CD8-positive, alpha-beta memory T cell (primary cell): ENCODE measurements around the gene CRYM. TPM values are rescaled to one million over a fixed set of nuclear protein-coding genes. Genes with fewer than 3 reads are reported as not detected.

Experiments used
- CTCF ChIA-PET: fragments of 350-600 bp; sonication (Branson Sonifier 250); formaldehyde crosslinking; loops from one replicate; lab custom pipeline; 2021; ENCODE audit warnings: antibody characterized with exemption; lab: Charles Lee
- POLR2A ChIA-PET: fragments of 350-600 bp; sonication (Branson Sonifier 250); formaldehyde crosslinking; loops from one replicate; lab custom pipeline; 2021; ENCODE audit warnings: antibody characterized with exemption; lab: Charles Lee
- DNase-seq, 5 donors: peaks; one replicate each; pipeline versions ENCODE4 v3.0.0 to v3.0.0-alpha.2; 2020 to 2022; ENCODE audit warnings: mixed read lengths in 1 of 5
- H3K27ac ChIP-seq: one replicate; pipeline ENCODE4 v1.7.0; 2013; ENCODE audit warnings: low read depth, mild to moderate bottlenecking, low read length, moderate library complexity
- H3K27me3 ChIP-seq: 2 replicates; pipeline ENCODE4 v1.7.0; 2013; ENCODE audit warnings: low read length, mild to moderate bottlenecking; ENCODE audit not compliant: insufficient read depth, poor library complexity, severe bottlenecking
- H3K36me3 ChIP-seq: 2 replicates; pipeline ENCODE4 v1.7.0; 2013; ENCODE audit warnings: mild to moderate bottlenecking, low read length, moderate library complexity; ENCODE audit not compliant: insufficient read depth
- H3K4me1 ChIP-seq: 2 replicates; pipeline ENCODE4 v1.7.0; 2013; ENCODE audit warnings: mild to moderate bottlenecking, low read length, moderate library complexity; ENCODE audit not compliant: insufficient read depth
- H3K4me3 ChIP-seq: 2 replicates; pipeline ENCODE4 v1.7.0; 2013; ENCODE audit warnings: mild to moderate bottlenecking, low read length
- H3K9me3 ChIP-seq: 2 replicates; pipeline ENCODE4 v1.7.0; 2013; ENCODE audit warnings: mild to moderate bottlenecking, low read length
- H3K27ac Mint-ChIP-seq, 8 donors: one replicate each; pipeline ENCODE4 v1.8.0; 2020 to 2021; ENCODE audit warnings: mixed read lengths in 8 of 8, mild to moderate bottlenecking in 6 of 8, inconsistent platforms in 3 of 8, moderate library complexity in 3 of 8
- H3K27me3 Mint-ChIP-seq, 2 donors: one replicate each; pipeline ENCODE4 v1.8.0; 2020 to 2021; ENCODE audit warnings: mixed read lengths in 2 of 2, mild to moderate bottlenecking in 1 of 2, moderate library complexity in 1 of 2
- H3K36me3 Mint-ChIP-seq, 3 donors: one replicate each; pipeline ENCODE4 v1.8.0; 2020 to 2021; ENCODE audit warnings: mixed read lengths in 3 of 3, inconsistent platforms in 1 of 3, mild to moderate bottlenecking in 1 of 3
- H3K4me1 Mint-ChIP-seq, 3 donors: one replicate each; pipeline ENCODE4 v1.8.0; 2020 to 2021; ENCODE audit warnings: mixed read lengths in 3 of 3, inconsistent platforms in 1 of 3, mild to moderate bottlenecking in 1 of 3
- H3K4me3 Mint-ChIP-seq, 7 donors: one replicate each; pipeline ENCODE4 v1.8.0; 2020 to 2021; ENCODE audit warnings: mixed read lengths in 7 of 7, mild to moderate bottlenecking in 6 of 7, moderate library complexity in 4 of 7, inconsistent platforms in 2 of 7
- H3K9me3 Mint-ChIP-seq, 5 donors: one replicate each; pipeline ENCODE4 v1.8.0; 2020 to 2022; ENCODE audit warnings: mixed read lengths in 5 of 5, mild to moderate bottlenecking in 3 of 5, moderate library complexity in 2 of 5, inconsistent platforms in 1 of 5
- polyA plus RNA-seq: library from polyadenylated mRNA; unstranded; fragments of 300-500 nt; fragmentation: Illumina TruSeq; gene quantifications from one replicate; pipeline ENCODE4 v1.2.3, GENCODE V29; 2021
- total RNA-seq, 2 experiments: library from RNA; stranded (reverse); gene quantifications; one replicate each; pipeline ENCODE4 v1.2.3, GENCODE V29; 2021

Gene CRYM
- total and polyA plus RNA-seq, 3 experiments from 2014 or later: not detected

- no peak for DNase-seq
- H3K27ac ChIP-seq: no peak overlapping the region
- H3K36me3 ChIP-seq: no peaks in the 10 kb centered on the region
- Mint-ChIP-seq H3K4me1 (no peaks in the 10 kb centered on the region), H3K9me3 (no peaks in the 10 kb centered on the region), H3K4me3 (no peak overlapping the region), H3K27ac (peak overlapping the region in 1 of 8 donors; percentile 21), H3K36me3 (no peaks in the 10 kb centered on the region), H3K27me3 (peaks cover 14 to 55% of the 10 kb centered on the region in 2 donors)
- H3K4me3 ChIP-seq: no peak overlapping the region
- CTCF ChIA-PET: no interaction called here
- H3K27me3 ChIP-seq: no peaks in the 10 kb centered on the region
- POLR2A ChIA-PET: no interaction called here
- H3K9me3 ChIP-seq: no peaks in the 10 kb centered on the region
- H3K4me1 ChIP-seq: no peaks in the 10 kb centered on the region
These were observed 49.7 kb downstream of the CRYM start for GRCh38 chr16:21228361-21228872.

DNA sequence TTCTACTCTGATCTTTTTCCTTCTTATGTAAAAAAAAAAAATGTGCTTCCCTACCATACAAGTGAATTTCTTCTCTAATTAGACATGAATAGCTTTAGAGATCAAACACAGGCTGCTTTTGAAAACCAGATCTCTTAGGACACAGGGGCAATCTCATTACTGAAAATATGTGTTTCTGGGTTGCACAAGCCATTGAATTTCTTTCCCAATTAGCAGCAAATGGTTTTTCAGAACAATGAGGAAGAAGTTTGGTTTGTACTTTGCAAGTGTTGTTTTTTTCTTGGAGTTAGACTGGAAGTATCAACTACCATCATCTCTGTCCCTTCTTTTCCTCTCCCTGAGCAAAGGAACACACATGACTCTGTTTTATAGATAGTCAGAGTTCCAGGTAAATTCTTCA, 50.2 kb downstream of the CRYM start:
- ChIA-PET CTCF (no interaction called here), POLR2A (no interaction called here)
- no peak overlapping the region for H3K4me3 ChIP-seq
- Mint-ChIP-seq H3K4me1 (no peaks in the 10 kb centered on the region), H3K9me3 (no peaks in the 10 kb centered on the region), H3K27me3 (peaks cover 14 to 55% of the 10 kb centered on the region in 2 donors), H3K4me3 (no peak overlapping the region), H3K27ac (no peak overlapping the region), H3K36me3 (no peaks in the 10 kb centered on the region)
- H3K4me1 ChIP-seq: no peaks in the 10 kb centered on the region
- H3K36me3 ChIP-seq: no peaks in the 10 kb centered on the region
- H3K27ac ChIP-seq: no peak overlapping the region
- H3K27me3 ChIP-seq: no peaks in the 10 kb centered on the region
- DNase-seq: no peak
- H3K9me3 ChIP-seq: no peaks in the 10 kb centered on the region

- Histone ChIP-seq H3K36me3 (no peaks in the 10 kb centered on the region), H3K27me3 (no peaks in the 10 kb centered on the region), H3K27ac (no peak overlapping the region), H3K4me3 (no peak overlapping the region), H3K4me1 (no peaks in the 10 kb centered on the region), H3K9me3 (no peaks in the 10 kb centered on the region)
- Mint-ChIP-seq H3K9me3 (no peaks in the 10 kb centered on the region), H3K4me1 (no peaks in the 10 kb centered on the region), H3K4me3 (no peak overlapping the region), H3K36me3 (no peaks in the 10 kb centered on the region), H3K27ac (no peak overlapping the region), H3K27me3 (peaks cover 14 to 54% of the 10 kb centered on the region in 2 donors)
- ChIA-PET POLR2A (interaction anchor here (0.6 kb wide), 1 partner anchor 89 kb away, joined by 3 read pairs; no protein-coding TSS in a partner anchor), CTCF (no interaction called here)
- no peak for DNase-seq
These were observed 51.3 kb downstream of the CRYM start for GRCh38 chr16:21226749-21227148.

DNA sequence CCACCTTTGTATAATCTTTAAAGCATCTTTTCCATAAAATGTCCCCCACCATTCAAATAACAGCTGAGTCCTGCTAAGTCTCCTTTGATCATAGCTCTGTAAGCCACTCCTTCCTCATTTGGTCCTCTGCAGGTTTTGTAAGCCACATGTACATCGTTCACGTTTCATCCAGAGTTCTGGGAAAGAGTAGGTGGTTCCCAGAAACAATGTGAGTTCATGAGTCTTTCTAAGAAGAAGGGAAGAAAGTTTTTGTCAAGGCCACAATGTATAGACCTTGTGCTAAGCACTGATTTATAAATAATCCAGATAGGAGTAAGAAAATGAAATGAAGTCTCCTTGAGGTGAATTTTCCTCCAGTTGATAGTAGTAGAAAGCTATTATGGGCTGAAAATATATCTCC, 53.3 kb downstream of the CRYM start:
- peaks cover 0 to 4% (median 0%) of the 10 kb centered on the region in 5 donors for H3K9me3 Mint-ChIP-seq
- H3K36me3 Mint-ChIP-seq: no peaks in the 10 kb centered on the region
- POLR2A ChIA-PET: no interaction called here
- Histone ChIP-seq H3K27me3 (no peaks in the 10 kb centered on the region), H3K36me3 (no peaks in the 10 kb centered on the region), H3K27ac (no peak overlapping the region), H3K4me3 (no peak overlapping the region), H3K4me1 (no peaks in the 10 kb centered on the region), H3K9me3 (no peaks in the 10 kb centered on the region)
- CTCF ChIA-PET: no interaction called here
- no peak overlapping the region for H3K4me3 Mint-ChIP-seq
- H3K4me1 Mint-ChIP-seq: no peaks in the 10 kb centered on the region
- peaks cover 16 to 55% of the 10 kb centered on the region in 2 donors for H3K27me3 Mint-ChIP-seq
- no peak overlapping the region for H3K27ac Mint-ChIP-seq
- no peak for DNase-seq

GRCh38 chr16:21223787-21224186, 54.3 kb downstream of the CRYM start:
- H3K4me3 ChIP-seq: no peak overlapping the region
- Mint-ChIP-seq H3K9me3 (peaks cover 0 to 4% (median 0%) of the 10 kb centered on the region in 5 donors), H3K27me3 (peaks cover 16 to 46% of the 10 kb centered on the region in 2 donors), H3K36me3 (no peaks in the 10 kb centered on the region), H3K4me3 (no peak overlapping the region), H3K27ac (no peak overlapping the region), H3K4me1 (no peaks in the 10 kb centered on the region)
- H3K27ac ChIP-seq: no peak overlapping the region
- no peaks in the 10 kb centered on the region for H3K9me3 ChIP-seq
- ChIA-PET POLR2A (no interaction called here), CTCF (no interaction called here)
- H3K4me1 ChIP-seq: no peaks in the 10 kb centered on the region
- no peak for DNase-seq
- no peaks in the 10 kb centered on the region for H3K27me3 ChIP-seq
- no peaks in the 10 kb centered on the region for H3K36me3 ChIP-seq

DNA sequence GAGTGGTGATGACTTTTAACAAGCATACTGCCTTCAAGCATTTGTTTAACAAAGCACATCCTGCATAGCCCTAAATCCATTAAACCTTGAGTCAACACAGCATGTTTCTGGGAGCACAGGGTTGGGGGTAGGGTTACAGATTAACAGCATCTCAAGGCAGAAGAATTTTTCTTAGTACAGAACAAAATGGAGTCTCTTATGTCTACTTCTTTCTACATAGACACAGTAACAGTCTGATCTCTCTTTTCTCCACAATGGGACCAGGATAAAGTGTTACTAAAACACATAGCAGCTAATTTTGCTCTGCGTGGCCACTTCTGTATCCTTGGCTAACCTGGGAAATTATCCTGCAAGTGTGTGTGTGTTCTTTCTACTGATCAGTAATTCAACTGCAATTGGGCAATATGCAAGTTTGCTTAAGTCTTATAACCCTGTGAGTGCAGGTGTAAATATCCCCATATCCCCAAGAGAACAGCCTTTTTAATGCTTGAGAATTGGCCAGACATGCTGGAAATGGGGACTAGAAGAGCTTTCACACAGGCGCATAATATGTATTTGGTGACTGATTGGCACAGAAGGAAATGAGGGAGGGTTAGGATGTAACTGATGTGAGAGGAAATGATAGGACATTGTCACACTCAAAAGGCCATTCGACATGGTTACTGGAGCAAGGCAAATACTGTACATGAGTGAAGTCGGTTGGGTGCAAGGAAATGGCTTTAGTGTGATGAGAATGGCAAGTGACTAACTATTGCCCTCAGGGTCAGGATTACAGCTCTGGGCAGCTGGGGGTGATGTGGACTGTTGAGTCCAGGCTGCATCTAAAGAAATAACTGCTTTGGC, 55.4 kb downstream of the CRYM start:
- no peak overlapping the region for H3K27ac ChIP-seq
- H3K4me3 ChIP-seq: no peak overlapping the region
- no peaks in the 10 kb centered on the region for H3K27me3 ChIP-seq
- H3K36me3 Mint-ChIP-seq: no peaks in the 10 kb centered on the region
- POLR2A ChIA-PET: interaction anchor here (0.6 kb wide), 1 partner anchor 432 kb away, joined by 3 read pairs; no protein-coding TSS in a partner anchor
- H3K36me3 ChIP-seq: no peaks in the 10 kb centered on the region
- peaks cover 0 to 4% (median 0%) of the 10 kb centered on the region in 5 donors for H3K9me3 Mint-ChIP-seq
- H3K4me1 ChIP-seq: no peaks in the 10 kb centered on the region
- H3K27me3 Mint-ChIP-seq: peaks cover 12 to 45% of the 10 kb centered on the region in 2 donors
- no peak overlapping the region for H3K27ac Mint-ChIP-seq
- no peak overlapping the region for H3K4me3 Mint-ChIP-seq
- CTCF ChIA-PET: no interaction called here
- H3K4me1 Mint-ChIP-seq: no peaks in the 10 kb centered on the region
- DNase-seq: no peak
- no peaks in the 10 kb centered on the region for H3K9me3 ChIP-seq

- Histone ChIP-seq H3K27ac (no peak overlapping the region), H3K4me1 (no peaks in the 10 kb centered on the region), H3K27me3 (no peaks in the 10 kb centered on the region), H3K36me3 (no peaks in the 10 kb centered on the region), H3K4me3 (no peak overlapping the region), H3K9me3 (no peaks in the 10 kb centered on the region)
- CTCF ChIA-PET: no interaction called here
- H3K9me3 Mint-ChIP-seq: peaks cover 0 to 4% (median 0%) of the 10 kb centered on the region in 5 donors
- no peak overlapping the region for H3K27ac Mint-ChIP-seq
- H3K4me3 Mint-ChIP-seq: no peak overlapping the region
- H3K4me1 Mint-ChIP-seq: no peaks in the 10 kb centered on the region
- H3K36me3 Mint-ChIP-seq: no peaks in the 10 kb centered on the region
- no peak for DNase-seq
- POLR2A ChIA-PET: no interaction called here
- H3K27me3 Mint-ChIP-seq: peaks cover 6 to 53% of the 10 kb centered on the region in 2 donors
These were observed 58.5 kb downstream of the CRYM start for GRCh38 chr16:21219551-21219950.

DNA sequence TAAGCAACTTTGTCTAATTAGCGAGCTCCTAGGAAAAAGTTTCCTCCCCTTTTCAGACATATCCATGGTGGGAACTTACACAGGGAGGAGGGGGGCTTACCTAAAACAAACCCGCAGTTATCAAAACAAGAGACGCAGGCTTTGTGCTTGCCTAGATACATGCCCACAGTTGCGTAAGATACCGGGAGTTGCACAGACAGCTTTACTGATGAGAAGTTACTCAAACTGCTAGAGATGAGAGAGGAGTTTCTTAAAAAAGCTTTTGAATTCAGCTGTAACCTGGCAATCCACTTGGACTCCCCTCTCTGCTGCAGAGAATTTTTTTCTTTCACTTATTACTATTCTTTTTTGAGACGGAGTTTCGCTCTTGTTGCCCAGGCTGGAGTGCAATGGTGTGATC, 59.9 kb downstream of the CRYM start:
- ChIA-PET CTCF (no interaction called here), POLR2A (no interaction called here)
- peaks cover 6 to 51% of the 10 kb centered on the region in 2 donors for H3K27me3 Mint-ChIP-seq
- Histone ChIP-seq H3K4me1 (no peaks in the 10 kb centered on the region), H3K9me3 (no peaks in the 10 kb centered on the region), H3K27me3 (no peaks in the 10 kb centered on the region), H3K36me3 (no peaks in the 10 kb centered on the region), H3K4me3 (no peak overlapping the region), H3K27ac (no peak overlapping the region)
- no peak overlapping the region for H3K4me3 Mint-ChIP-seq
- no peak for DNase-seq
- H3K9me3 Mint-ChIP-seq: peaks cover 0 to 4% (median 0%) of the 10 kb centered on the region in 5 donors
- no peaks in the 10 kb centered on the region for H3K36me3 Mint-ChIP-seq
- H3K4me1 Mint-ChIP-seq: no peaks in the 10 kb centered on the region
- no peak overlapping the region for H3K27ac Mint-ChIP-seq
